CD4-positive, alpha-beta T cell (primary cell): ENCODE data around the gene MRPL50. TPM values are rescaled to one million over a fixed set of nuclear protein-coding genes. Genes with fewer than 3 reads are reported as not detected.
A peak's percentile ranks its signal among the peaks of the same experiment; 100 is the strongest.

Experiments used
- ATAC-seq: fragments of 200-7000 bp; cut with Tn5 transposase; one replicate; pipeline ENCODE4 v1.10.0; 2022; ENCODE audit warnings: mild to moderate bottlenecking; ENCODE audit not compliant: poor library complexity
- CTCF ChIA-PET: fragments of 350-600 bp; sonication (Branson Sonifier 250); formaldehyde crosslinking; loops from one replicate; lab custom pipeline; 2021; ENCODE audit warnings: antibody characterized with exemption, inconsistent platforms; lab: Charles Lee
- POLR2A ChIA-PET: fragments of 350-600 bp; sonication (Branson Sonifier 250); formaldehyde crosslinking; loops from one replicate; lab custom pipeline; 2021; ENCODE audit warnings: antibody characterized with exemption, inconsistent platforms; lab: Charles Lee
- DNase-seq, 14 experiments: peaks; one replicate each; pipeline ENCODE4 v3.0.0-alpha.2; 2013 to 2020; ENCODE audit warnings: mixed read lengths in 2 of 14
- H3K27ac ChIP-seq, 2 donors: one replicate each; pipeline versions ENCODE4 v1.5.1 to v1.7.0; 2013; ENCODE audit warnings: low read length in 2 of 2, low read depth in 1 of 2, mild to moderate bottlenecking in 1 of 2
- H3K27me3 ChIP-seq, 2 experiments: 1 replicate in 1 of 2; 2 replicates in 1 of 2; pipeline versions ENCODE4 v1.6.1 to v1.7.0; 2013; ENCODE audit warnings: low read length in 2 of 2, control low read depth in 1 of 2, mild to moderate bottlenecking in 1 of 2, moderate library complexity in 1 of 2; ENCODE audit not compliant: insufficient read depth in 2 of 2, control insufficient read depth in 1 of 2
- H3K36me3 ChIP-seq: one replicate; pipeline ENCODE4 v1.6.1; 2013; ENCODE audit warnings: low read length, control low read depth; ENCODE audit not compliant: insufficient read depth
- H3K4me1 ChIP-seq: one replicate; pipeline ENCODE4 v1.6.1; 2013; ENCODE audit warnings: low read length, control low read depth; ENCODE audit not compliant: insufficient read depth
- H3K4me3 ChIP-seq: one replicate; pipeline ENCODE4 v1.5.1; 2013; ENCODE audit warnings: mild to moderate bottlenecking, low read length, moderate library complexity
- H3K9me3 ChIP-seq, 2 experiments: 1 replicate in 1 of 2; 2 replicates in 1 of 2; pipeline versions ENCODE4 v1.6.1 to v1.7.0; 2013; ENCODE audit warnings: low read length in 2 of 2, mild to moderate bottlenecking in 2 of 2, control low read depth in 1 of 2, moderate library complexity in 1 of 2; ENCODE audit not compliant: control insufficient read depth in 1 of 2, insufficient read depth in 1 of 2
- H3K27ac Mint-ChIP-seq: one replicate; pipeline ENCODE4 v1.8.0; 2020; ENCODE audit warnings: mixed read lengths
- H3K27me3 Mint-ChIP-seq: one replicate; pipeline ENCODE4 v1.8.0; 2021; ENCODE audit warnings: mixed read lengths
- H3K36me3 Mint-ChIP-seq: one replicate; pipeline ENCODE4 v1.8.0; 2021; ENCODE audit warnings: low read depth, mixed read lengths
- H3K4me1 Mint-ChIP-seq: one replicate; pipeline ENCODE4 v1.8.0; 2021; ENCODE audit warnings: low read depth, mixed read lengths
- H3K4me3 Mint-ChIP-seq: one replicate; pipeline ENCODE4 v1.8.0; 2020; ENCODE audit warnings: mild to moderate bottlenecking, mixed read lengths
- H3K9me3 Mint-ChIP-seq: one replicate; pipeline ENCODE4 v1.8.0; 2020; ENCODE audit warnings: mixed read lengths
- intact Hi-C, 2 experiments: fragments of 100-400 bp; cut with DNase I in 1 of 2; cut with micrococcal nuclease in 1 of 2; formaldehyde crosslinking; loops; one replicate each; pipeline versions ENCODE4 v1.15.1 to v1.9.0; 2023 to 2025; cut with DNase I, micrococcal nuclease
- polyA plus RNA-seq, 2 donors: library from polyadenylated mRNA; unstranded; fragments of 120-200 nt; gene quantifications; one replicate each; pipeline ENCODE4 v1.2.1, GENCODE V29; 2013
- total RNA-seq, 174 experiments: library from RNA in 2 of 174; stranded (reverse) in 2 of 174; gene quantifications; one replicate each; pipeline ENCODE4 v1.2.3 and lab custom pipeline; 2021 to 2026
- TF ChIP-seq, protein P1 (sequence below): fragments of 200-600 bp; IDR thresholded peaks from one replicate; pipeline ENCODE4 v1.8.0; 2022; ENCODE audit warnings: antibody characterized with exemption, mild to moderate bottlenecking

The MRPL50 gene
- total RNA-seq (1 to 10 TPM; 5.9 to 6.1 TPM), total RNA-seq (lab: John Stamatoyannopoulos, UW) (25.0 to 94.6 (median 62.9) reads per million in 172 experiments)
- 15.2 TPM for polyA plus RNA-seq (2013, experiment 1 of 2)
- polyA plus RNA-seq (2013, experiment 2 of 2): 12.6 TPM

DNA sequence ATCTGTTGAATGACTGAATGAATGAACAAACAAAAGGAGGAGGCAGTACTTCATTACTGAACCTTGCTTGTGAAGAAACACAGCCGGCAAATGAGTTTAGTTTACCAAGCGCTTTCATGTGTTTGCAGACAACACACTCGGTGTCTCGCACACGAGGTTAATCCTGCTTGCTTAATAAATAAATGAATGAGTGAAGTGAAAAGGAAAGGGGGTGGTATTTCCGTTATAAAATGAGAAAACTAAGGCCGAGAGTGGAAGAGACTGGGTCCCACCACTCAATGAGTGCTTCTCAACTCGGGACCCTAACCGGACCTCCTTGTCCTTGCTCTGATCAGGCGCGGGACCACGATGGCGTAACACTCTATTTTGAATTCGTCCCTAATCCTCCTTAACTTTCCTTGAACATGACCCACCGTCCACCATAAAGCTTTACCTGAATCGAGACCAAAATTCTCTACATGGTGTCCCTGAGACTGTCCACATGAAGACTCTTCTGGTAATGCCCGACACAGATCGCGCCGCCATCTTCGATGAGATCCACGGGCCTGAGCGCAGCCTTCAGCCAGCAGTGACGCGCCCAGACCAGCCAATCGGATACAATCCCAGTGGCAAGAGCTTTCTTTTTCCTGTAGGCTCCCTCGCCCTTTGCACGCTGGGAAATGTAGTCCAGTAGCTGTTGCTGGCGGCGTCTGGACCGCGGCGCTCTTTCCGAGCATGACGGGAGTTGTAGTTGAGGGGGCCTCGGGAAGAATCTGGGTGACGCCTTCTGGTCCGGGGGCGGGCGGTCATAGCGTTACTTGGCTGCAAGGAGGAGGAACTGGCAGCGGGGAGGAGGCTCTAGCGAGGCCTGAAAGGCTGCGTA is at the start of gene MRPL50, which contains the start of gene ZNF189:
MRPL50 (minus strand) TSS at position 551 of the 862 bp plus-strand sequence; CDS start at position 525, 26 bp downstream.
ZNF189 (plus strand) TSS at position 784 of the 862 bp plus-strand sequence. CDS start 306 bp downstream, outside the sequence.
- TF ChIP-seq, protein P1, sequence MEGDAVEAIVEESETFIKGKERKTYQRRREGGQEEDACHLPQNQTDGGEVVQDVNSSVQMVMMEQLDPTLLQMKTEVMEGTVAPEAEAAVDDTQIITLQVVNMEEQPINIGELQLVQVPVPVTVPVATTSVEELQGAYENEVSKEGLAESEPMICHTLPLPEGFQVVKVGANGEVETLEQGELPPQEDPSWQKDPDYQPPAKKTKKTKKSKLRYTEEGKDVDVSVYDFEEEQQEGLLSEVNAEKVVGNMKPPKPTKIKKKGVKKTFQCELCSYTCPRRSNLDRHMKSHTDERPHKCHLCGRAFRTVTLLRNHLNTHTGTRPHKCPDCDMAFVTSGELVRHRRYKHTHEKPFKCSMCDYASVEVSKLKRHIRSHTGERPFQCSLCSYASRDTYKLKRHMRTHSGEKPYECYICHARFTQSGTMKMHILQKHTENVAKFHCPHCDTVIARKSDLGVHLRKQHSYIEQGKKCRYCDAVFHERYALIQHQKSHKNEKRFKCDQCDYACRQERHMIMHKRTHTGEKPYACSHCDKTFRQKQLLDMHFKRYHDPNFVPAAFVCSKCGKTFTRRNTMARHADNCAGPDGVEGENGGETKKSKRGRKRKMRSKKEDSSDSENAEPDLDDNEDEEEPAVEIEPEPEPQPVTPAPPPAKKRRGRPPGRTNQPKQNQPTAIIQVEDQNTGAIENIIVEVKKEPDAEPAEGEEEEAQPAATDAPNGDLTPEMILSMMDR: no peak
- DNase-seq: peak; percentile 90 to 99 (median 94)
- ChIA-PET POLR2A (interaction anchor here (0.6 to 1.6 kb wide), 12 partner anchors 10 to 1491 kb away, joined by 3 to 31 read pairs (median 4); partner anchors contain the start of genes RNF20 and STX17), CTCF (interaction anchor here (2.2 kb wide), 1 partner anchor 10 kb away, joined by 14 read pairs; no protein-coding TSS in a partner anchor)
- peaks cover 86% of the 10 kb centered on the region for H3K4me1 Mint-ChIP-seq
- no peaks in the 10 kb centered on the region for H3K9me3 Mint-ChIP-seq
- Histone ChIP-seq H3K36me3 (peaks cover 37% of the 10 kb centered on the region), H3K4me1 (peaks cover 32% of the 10 kb centered on the region), H3K27me3 (no peaks in the 10 kb centered on the region), H3K27ac (peak within 1 kb of the TSS; percentile 87 to 92), H3K4me3 (peak within 1 kb of the TSS; percentile 81), H3K9me3 (no peaks in the 10 kb centered on the region)
- ATAC-seq: peak; percentile 94
- intact Hi-C loops: loop anchor here in 1 of 2 experiments (2.0 to 10.0 kb wide), 4 partner anchors 135 to 1491 kb away; partner anchors contain the start of genes RNF20, STX17 and TEX10
- no peaks in the 10 kb centered on the region for H3K27me3 Mint-ChIP-seq
- H3K27ac Mint-ChIP-seq: peak within 1 kb of the TSS; percentile 99
- H3K36me3 Mint-ChIP-seq: peaks cover 84% of the 10 kb centered on the region
- H3K4me3 Mint-ChIP-seq: peak within 1 kb of the TSS; percentile 99

GRCh38 chr9:101446732-101447131 is 48.3 kb upstream of the MRPL50 start:
- Mint-ChIP-seq H3K9me3 (no peaks in the 10 kb centered on the region), H3K4me3 (no peak overlapping the region), H3K27ac (no peak overlapping the region), H3K36me3 (no peaks in the 10 kb centered on the region), H3K4me1 (peaks cover 14% of the 10 kb centered on the region), H3K27me3 (peaks cover 82% of the 10 kb centered on the region)
- ATAC-seq (no peak), DNase-seq (no peak)
- H3K9me3 ChIP-seq: peaks cover 0 to 4% of the 10 kb centered on the region in 2 experiments
- TF ChIP-seq, protein P1: no peak
- CTCF ChIA-PET: no interaction called here
- no peak overlapping the region for H3K27ac ChIP-seq
- POLR2A ChIA-PET: no interaction called here
- intact Hi-C loops: no loop called here
- H3K36me3 ChIP-seq: no peaks in the 10 kb centered on the region
- no peak overlapping the region for H3K4me3 ChIP-seq
- H3K4me1 ChIP-seq: peaks cover 6% of the 10 kb centered on the region
- H3K27me3 ChIP-seq: peaks cover 24 to 64% of the 10 kb centered on the region in 2 experiments

DNA sequence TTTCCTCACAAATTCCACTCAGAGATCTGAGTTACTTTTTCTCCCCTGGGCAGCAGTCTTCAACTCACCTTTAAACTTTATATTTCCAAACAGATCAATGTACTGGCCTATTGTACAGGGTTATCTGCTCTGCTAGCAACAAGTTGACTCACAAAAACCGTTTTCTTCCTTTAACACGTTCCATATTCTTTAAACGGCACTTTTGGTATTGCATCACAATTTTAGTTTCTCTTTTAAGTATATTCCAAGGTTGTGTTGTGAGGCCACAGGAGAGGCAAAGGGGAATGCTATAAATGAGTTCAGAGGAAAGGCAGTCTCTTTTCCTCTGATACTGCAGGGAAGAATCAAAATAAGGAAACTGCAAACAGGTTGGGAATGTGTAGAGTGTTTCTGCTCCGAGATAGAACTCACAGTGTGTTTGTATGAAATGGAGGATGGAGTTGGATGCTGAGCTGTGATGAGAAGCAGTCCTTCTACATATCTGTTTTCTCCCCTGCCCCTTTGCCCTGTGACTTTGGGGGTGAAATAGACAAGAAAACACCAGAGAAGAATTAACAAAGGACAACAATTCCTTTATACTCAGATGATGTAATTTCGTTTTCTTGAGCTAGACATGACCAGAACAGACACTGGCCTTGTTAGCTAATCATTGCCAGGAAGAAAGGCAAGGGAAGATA is 47.1 kb upstream of the MRPL50 start:
- Mint-ChIP-seq H3K36me3 (no peaks in the 10 kb centered on the region), H3K4me1 (peaks cover 14% of the 10 kb centered on the region), H3K27me3 (peaks cover 79% of the 10 kb centered on the region), H3K27ac (no peak overlapping the region), H3K4me3 (no peak overlapping the region), H3K9me3 (no peaks in the 10 kb centered on the region)
- ChIA-PET CTCF (no interaction called here), POLR2A (no interaction called here)
- H3K27ac ChIP-seq: no peak overlapping the region
- peaks cover 0 to 4% of the 10 kb centered on the region in 2 experiments for H3K9me3 ChIP-seq
- H3K4me1 ChIP-seq: peaks cover 6% of the 10 kb centered on the region
- intact Hi-C loops: no loop called here
- no peak overlapping the region for H3K4me3 ChIP-seq
- H3K27me3 ChIP-seq: peaks cover 24 to 58% of the 10 kb centered on the region in 2 experiments
- DNase-seq (no peak), ATAC-seq (no peak)
- H3K36me3 ChIP-seq: no peaks in the 10 kb centered on the region
- TF ChIP-seq, protein P1: no peak
